ENCODE data around the gene HOXD12.

Gene HOXD12

GRCh38 chr2:176106581-176107539 is 7.3 kb downstream of the HOXD12 start, which contains the start of gene HOXD11:
Gene HOXD11 (plus strand): TSS chr2:176107280. CDS start chr2:176107356, 76 bp downstream.
- DNase-seq (ENCODE audit: low read depth) = peak; percentile 70
- TF ChIP-seq CTCF (IDR thresholded peaks at IDR 0.05; ENCODE audit: low read depth, low read length) (no peak), POLR2A (IDR thresholded peaks at IDR 0.05; ENCODE audit: extremely low read depth, insufficient read length) (no peak), MYC (IDR thresholded peaks at IDR 0.05; ENCODE audit: low read depth, low read length) (no peak), MAX (IDR thresholded peaks at IDR 0.05; ENCODE audit: low read depth, low read length) (no peak)
- no peak within 1 kb of the TSS for H3K4me3 ChIP-seq (ENCODE audit: low read depth, low read length)

- TF ChIP-seq MYC (IDR thresholded peaks at IDR 0.05; ENCODE audit: low read depth, low read length) (no peak), MAX (IDR thresholded peaks at IDR 0.05; ENCODE audit: low read depth, low read length) (no peak), POLR2A (IDR thresholded peaks at IDR 0.05; ENCODE audit: extremely low read depth, insufficient read length) (no peak), CTCF (IDR thresholded peaks at IDR 0.05; ENCODE audit: low read depth, low read length) (no peak)
- no peak overlapping the region for H3K4me3 ChIP-seq (ENCODE audit: low read depth, low read length)
- DNase-seq (ENCODE audit: low read depth) = no peak
Measured at GRCh38 chr2:176107731-176108181, 8.2 kb downstream of the HOXD12 start.

GRCh38 chr2:176109192-176109901 is 9.8 kb downstream of the HOXD12 start:
- TF ChIP-seq MAX (IDR thresholded peaks at IDR 0.05; ENCODE audit: low read depth, low read length) = no peak
- TF ChIP-seq POLR2A (IDR thresholded peaks at IDR 0.05; ENCODE audit: extremely low read depth, insufficient read length) = no peak
- TF ChIP-seq MYC (IDR thresholded peaks at IDR 0.05; ENCODE audit: low read depth, low read length) = no peak
- no peak for TF ChIP-seq CTCF (IDR thresholded peaks at IDR 0.05; ENCODE audit: low read depth, low read length)
- no peak overlapping the region for H3K4me3 ChIP-seq (ENCODE audit: low read depth, low read length)
- DNase-seq (ENCODE audit: low read depth) = no peak

- no peak overlapping the region for H3K4me3 ChIP-seq (ENCODE audit: low read depth, low read length)
- DNase-seq (ENCODE audit: low read depth) = no peak
- TF ChIP-seq MAX (IDR thresholded peaks at IDR 0.05; ENCODE audit: low read depth, low read length) = no peak
- TF ChIP-seq MYC (IDR thresholded peaks at IDR 0.05; ENCODE audit: low read depth, low read length) = no peak
- no peak for TF ChIP-seq POLR2A (IDR thresholded peaks at IDR 0.05; ENCODE audit: extremely low read depth, insufficient read length)
- no peak for TF ChIP-seq CTCF (IDR thresholded peaks at IDR 0.05; ENCODE audit: low read depth, low read length)
Measured at GRCh38 chr2:176109946-176110345, 10.4 kb downstream of the HOXD12 start.

- no peak for DNase-seq (ENCODE audit: low read depth)
- no peak overlapping the region for H3K4me3 ChIP-seq (ENCODE audit: low read depth, low read length)
- TF ChIP-seq POLR2A (IDR thresholded peaks at IDR 0.05; ENCODE audit: extremely low read depth, insufficient read length) = no peak
- no peak for TF ChIP-seq MYC (IDR thresholded peaks at IDR 0.05; ENCODE audit: low read depth, low read length)
- no peak for TF ChIP-seq MAX (IDR thresholded peaks at IDR 0.05; ENCODE audit: low read depth, low read length)
- TF ChIP-seq CTCF (IDR thresholded peaks at IDR 0.05; ENCODE audit: low read depth, low read length) = no peak
Measured at GRCh38 chr2:176110415-176111308, 11.1 kb downstream of the HOXD12 start.
